Pons (tissue), 1 donor: ENCODE data around the gene OLFM2.
A peak's percentile ranks its signal among the peaks of the same experiment; 100 is the strongest.
"Not testable (repeated sequence)": the region's sequence is repeated elsewhere in the genome, so short reads cannot be mapped to it uniquely, and the experiment has no call there.

Source experiments
- DNase-seq: peaks from one replicate; pipeline ENCODE4 v3.0.0-alpha.2; 2016; ENCODE audit warnings: low spot score

OLFM2 gene

DNA sequence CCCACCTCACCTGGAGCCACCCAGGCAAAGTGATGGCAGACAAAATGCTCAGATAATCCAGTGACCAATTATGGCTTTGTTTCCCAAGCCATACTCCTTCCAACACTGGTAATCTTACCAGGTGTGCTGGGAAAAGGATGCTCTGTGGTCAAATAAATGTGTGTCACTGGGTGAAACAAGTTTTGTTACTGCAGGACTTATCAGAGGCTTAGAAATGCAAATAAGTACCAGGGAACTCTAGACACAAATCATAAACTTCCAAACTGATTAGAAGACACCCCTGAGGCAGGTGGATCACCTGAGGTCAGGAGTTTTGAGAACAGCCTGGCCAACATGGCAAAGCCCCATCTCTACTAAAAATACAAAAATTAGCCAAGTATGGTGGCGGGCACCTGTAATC lies 74.8 kb downstream of the OLFM2 start:
- DNase-seq, result no peak

DNA sequence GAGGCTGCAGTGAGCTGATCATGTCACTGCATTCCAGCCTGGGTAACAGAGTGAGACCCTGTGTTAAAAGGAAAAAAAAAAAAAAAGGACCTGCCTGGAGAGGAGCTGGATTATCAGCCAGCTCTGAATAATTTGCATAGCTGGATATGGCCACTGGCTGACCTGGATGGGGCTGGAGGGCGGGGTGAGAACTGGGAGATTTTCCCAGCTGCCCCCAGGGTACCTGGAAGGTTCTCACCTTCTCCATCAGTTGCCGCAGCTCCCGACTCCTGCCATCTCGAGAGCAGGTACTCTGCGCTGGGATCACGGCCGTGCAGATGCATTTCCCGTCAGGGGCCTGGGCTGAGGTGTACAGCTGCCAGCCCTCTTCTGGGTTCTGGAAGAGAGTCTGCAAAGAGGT lies 75.9 kb downstream of the OLFM2 start:
- no peak for DNase-seq

DNA sequence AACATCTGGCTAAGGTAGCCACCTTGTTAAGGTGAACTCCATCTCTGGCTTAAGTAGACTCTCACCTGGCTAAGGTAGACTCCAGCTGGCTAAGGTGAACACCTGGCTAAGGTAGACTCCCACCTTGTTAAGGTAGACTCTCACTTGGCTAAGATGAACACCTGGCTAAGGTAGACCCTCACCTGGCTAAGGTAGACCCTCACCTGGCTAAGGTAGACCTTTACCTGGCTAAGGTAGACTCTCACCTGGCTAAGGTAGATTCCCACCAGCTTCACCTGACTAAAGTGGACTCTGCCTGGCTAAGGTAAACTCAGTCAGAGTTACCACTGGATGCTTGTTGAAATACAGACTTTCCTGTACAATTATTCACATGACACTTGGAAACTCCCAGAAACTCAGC lies 77.5 kb downstream of the OLFM2 start:
- DNase-seq, result no peak

DNA sequence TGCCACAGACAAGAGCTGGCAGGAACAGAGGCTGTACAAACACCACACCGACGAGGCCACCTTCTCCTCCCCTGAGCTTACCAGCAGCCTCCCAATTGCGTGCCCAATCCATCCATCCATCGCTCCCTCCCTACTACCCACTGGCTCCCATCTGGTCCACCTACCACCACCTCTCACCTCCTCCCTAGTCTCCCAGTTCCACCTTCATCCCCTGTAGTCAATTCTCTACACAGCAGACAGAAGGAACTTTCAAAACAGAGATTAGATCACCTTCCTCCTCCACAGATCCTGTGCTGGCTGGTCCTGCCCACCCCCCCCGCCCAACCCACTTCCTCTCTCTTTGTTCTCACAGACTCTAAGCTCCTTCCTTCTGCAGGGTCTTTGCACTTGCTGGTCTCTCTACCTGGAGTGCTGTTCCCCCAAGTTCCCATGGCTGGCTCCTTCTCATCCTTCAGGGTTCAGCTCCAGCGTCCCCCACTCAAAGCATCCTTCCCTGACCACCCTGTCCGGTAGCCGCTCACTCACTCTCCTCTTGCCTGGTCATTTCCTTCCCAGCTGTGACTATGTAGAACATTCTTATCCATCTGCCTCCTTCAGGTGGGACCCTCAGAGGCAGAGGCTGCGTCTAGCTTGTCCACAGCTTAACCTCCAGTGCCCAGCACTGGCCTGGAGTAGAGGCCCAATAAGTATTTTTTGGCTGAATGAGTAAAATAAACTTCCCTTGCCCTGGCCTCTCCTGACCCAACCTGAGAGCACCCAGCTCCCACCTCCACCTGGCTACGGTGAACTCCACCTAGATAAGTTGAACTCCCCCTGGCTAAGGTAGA lies 78.2 kb downstream of the OLFM2 start:
- DNase-seq, result no peak

DNA sequence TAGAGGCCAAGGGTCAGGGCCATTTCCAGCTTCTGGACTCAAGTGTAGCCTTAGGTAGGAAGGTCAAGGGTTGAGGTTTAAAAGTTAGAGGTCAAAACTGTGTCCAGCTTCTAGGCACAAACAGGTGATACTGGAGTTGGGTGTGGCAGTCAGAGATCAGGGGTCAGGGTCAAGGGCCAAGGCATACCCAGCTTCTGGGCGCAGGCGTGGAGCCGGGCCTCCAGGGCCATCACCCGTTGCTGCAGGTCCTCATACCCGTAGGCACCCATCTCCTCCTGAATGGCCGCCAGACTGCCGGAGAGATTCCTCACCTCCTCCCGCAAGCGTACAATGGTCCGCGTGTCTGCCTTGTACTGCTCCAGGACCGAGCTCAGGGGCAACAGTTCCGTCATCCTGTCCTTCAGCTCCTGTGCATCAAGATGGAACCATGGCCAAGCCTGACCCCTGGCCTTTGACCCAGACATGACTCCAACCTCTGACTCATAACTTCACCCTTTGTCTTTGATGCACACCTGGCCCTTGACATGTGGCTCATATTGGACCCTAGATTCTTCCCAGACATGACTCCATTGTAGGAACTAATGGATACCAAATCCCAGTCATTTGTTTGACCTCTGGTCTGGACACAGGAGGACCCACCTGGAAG lies 79.1 kb downstream of the OLFM2 start:
- DNase-seq, result no peak

DNA sequence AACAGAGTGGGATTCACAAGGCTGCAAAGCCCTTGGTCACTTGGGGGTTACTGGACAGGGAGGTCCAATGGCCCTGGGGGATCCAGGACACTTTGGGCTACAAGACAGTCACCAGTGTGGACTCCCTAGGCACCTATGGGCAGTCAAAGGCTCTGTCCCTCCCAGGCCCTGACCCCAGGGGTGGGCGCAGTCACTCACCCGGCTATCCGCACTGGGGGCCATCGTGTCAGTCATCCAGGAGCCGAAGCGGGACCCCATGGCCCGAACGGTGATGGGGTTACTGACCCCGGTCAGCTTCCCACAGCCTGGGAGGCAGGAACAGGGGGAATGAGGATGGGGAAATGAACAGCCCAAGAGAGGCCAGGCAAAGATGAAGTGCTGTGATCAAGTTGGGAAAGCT lies 79.7 kb downstream of the OLFM2 start:
- DNase-seq, result no peak

DNA sequence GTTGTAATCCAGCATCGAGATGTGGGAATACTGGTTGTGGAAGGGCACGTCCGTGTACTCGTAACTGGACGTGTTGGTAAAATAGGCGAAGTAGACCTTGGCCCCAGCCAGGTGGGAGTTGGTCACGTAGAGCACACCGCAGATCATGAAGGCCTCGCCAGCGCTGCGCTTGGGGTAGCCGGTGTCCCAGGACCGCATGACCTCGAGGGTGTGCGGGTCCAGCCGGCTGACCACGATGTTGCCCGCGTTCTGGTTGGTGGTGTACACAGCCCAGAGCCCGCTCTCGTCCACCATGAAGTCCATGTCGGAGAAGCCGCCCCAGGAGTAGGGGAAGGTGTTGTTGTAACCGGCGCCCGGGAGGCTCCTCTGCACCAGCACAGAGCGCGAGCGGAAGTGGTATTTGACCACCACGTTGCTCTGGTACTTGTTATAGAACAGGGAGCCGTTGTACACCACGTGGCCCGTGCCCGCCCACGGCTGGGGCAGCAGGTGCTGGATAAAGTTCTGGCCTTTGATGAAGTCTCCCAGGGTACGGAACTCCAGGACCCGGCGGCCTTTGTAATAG lies 82.0 kb downstream of the OLFM2 start:
- DNase-seq, result no peak

DNA sequence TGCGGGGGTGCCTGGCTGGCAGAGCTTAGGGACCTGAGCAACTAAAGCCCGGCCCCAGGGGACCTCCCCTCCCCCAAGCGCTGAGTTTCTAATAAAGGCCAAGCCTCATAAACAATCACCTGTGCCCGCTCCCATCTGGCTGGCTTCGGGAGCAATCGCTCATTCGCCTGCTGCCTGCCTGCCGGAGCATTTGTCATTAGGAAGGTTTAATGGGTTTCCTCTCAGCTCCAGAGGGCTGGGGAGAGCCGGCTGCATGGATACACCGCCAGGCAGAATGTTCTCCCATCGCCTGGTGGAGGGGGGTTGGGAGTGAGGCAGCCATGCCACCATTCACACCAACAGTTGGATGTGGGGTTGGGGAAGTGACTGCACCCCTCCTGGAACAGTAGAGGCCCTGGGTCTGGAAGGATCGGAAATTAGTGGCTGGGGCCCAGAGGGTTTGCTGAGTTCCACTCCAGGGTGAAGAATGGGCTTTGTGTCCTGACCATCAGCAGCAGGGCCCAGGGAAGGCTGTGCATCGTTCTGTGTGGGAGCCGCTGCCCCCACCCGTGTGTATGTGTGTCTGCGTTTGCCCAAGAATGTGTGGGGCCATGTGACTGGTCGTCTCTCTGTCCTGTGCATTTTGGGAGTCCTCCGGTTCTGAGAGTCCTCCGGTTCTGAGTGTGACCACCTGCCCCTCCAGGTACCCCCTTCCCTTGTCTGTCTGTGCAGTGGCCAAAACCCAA lies 85.9 kb downstream of the OLFM2 start:
- DNase-seq, result no peak

DNA sequence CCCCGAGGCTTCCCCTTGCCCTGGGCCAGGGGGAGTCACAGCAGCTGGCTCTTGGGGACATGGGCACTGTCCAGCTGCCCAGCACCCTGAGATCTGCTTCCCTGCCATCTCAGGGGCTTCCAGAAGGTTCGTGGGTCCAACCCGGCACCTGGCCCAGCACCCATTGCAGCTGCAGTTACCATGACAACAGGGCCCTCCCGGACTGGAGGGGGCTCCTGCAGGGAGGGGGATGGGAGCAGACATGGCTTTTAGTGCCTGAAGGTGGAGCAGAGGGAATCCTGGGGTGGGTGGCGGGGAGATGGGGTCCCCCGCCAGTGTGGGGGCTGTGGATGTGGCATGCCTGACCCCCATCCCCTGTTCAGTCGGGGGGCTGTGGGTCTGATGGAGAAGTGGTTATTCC lies 86.5 kb downstream of the OLFM2 start:
- DNase-seq, result no peak

DNA sequence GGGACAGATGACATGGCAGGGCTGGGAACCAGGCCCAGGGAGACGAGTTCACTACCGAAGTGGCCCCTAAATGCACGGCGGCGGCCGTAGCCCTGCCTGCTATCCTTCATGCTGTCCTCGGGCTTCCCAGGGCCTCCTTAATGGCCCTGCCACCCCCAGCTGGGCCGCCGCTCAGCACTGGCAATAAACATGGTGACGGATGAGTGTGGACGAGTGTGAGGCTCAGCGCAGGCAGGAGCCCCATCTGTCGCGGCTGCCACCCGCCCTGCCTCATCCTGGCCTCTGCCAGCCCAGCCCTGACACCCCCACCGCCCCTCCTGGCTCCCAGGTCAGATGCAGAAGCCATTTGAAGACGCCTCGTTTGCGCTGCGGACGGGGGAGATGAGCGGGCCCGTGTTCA lies 87.6 kb downstream of the OLFM2 start:
- DNase-seq, result no peak

DNA sequence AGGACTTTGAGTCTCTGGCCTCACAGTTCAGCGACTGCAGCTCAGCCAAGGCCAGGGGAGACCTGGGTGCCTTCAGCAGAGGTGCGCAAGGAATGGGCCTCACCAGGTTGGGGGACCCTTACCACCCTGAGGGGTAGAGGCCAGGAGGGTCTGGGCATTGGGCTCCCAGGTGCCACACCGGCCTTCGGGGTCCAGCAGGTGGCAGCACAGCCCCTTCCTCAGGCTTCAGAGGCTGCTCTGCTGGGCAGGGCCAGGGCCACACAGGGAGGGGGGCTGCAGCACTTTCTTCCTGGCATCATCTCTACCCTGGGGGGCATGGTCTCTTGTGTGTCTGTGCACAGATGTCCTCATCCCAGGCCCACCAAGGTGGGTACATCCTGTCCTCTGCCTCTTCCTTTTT lies 88.3 kb downstream of the OLFM2 start:
- no peak for DNase-seq

DNA sequence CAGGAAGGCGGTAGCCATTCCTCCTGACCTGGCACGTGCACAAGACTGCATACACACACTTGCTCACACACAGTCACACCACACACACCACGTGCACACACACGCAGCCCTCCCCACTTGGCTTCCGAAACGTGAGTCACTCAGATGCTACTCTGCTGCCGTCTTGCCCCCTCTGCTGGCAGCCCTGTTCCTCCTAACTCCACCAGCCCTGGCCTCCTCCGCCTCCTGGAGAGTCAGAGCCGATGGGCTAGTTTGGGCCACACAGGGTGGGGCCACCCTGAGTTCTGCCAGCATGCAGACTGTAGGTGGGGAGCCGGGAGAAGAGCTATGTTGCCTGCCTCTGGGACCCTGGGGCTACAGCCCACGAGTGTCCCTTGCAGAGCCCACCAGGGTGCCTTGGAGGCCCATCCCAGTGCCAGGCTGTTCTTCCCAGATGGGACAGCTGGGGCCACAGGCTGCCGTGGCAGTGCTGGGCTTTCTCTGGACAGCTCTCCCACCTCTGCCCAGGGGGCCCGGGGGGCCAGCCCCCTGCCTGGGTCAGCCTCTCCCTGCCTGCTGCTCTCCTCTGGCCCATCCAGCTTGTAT lies 89.1 kb downstream of the OLFM2 start:
- no peak for DNase-seq

DNA sequence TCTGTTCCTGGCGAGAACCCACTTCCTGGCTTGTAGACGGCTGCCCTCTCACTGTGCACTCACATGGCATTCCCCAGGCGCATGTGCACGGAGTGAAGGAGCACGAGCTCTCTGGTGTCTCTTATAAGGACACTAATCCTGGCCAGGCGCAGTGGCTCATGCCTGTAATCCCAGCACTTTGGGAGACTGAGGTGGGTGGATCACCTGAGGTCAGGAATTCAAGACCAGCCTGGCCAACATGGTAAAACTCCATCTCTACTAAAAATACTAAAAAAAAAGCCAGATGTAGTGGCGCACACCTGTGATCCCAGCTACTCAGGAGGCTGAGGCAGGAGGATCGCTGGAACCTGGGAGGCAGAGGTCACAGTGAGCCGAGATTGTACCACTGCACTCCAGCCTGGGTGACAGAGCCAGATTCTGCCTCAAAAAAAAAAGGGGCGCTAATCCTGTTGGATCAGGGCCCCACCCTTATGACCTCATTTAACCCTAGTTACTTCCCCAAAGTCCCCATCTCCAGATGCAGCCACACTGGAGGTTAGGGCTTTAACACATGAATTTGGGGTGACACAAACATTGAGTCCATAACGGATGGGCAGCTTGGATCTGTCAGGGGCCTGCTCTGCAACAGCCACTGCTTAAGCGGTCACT lies 92.6 kb downstream of the OLFM2 start:
- not testable (repeated sequence) for DNase-seq

DNA sequence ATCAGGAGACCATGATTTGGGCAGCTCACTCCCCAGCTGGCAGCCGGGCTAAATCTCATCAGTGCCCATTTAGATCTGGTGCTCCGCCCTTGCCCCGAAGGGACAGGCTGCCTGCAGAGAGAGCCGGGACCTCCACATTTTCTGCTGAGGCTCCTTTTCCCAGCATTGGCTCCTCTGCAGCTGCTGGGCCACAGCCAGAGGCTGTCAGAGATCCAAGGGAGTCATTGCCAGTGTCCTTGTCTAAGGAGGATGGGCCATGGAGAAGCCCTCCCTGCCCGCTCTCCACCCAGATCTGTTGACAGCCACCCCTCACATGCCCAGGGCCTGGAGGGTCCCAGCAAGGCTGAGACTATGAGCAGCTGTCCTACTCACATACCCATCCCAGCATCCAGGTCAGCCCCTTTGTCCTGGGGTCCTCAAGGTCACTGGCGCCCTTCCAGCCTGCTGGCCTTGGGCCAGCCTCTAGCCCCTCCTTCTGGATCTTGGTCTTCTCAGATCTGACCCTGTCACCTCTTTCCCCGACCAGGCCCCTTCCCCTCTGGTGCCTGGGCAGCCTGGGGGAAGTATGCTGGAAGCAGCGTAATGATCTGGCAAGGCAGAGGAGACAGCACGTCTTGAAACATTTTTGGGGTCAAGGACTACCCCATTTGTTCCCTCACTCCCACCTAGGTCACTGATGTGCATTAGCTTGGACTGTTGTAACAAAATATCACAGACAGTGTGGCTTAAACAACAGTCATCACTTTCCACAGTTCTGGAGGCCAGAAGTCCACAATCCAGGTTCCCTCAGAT lies 93.3 kb downstream of the OLFM2 start:
- no peak for DNase-seq

DNA sequence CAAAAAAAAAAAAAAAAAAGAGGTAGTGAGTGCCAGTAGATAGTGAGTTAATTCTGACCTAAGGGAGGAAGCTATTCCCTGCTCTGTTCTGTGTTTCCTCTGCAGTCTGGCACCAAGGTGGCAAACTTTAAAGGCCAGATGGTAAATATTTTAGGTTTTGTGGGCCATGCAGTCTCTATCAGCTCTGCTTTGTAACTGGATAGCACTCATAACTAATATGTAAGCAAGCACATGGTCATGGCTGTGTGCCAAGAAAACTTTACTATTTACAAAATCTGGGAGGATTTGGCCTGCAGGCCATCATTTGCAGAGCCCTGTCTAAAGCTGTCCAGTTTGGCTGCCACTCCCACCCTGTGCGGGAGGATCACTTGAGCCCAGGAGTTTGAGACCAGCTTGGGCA lies 96.9 kb downstream of the OLFM2 start:
- DNase-seq, result no peak

DNA sequence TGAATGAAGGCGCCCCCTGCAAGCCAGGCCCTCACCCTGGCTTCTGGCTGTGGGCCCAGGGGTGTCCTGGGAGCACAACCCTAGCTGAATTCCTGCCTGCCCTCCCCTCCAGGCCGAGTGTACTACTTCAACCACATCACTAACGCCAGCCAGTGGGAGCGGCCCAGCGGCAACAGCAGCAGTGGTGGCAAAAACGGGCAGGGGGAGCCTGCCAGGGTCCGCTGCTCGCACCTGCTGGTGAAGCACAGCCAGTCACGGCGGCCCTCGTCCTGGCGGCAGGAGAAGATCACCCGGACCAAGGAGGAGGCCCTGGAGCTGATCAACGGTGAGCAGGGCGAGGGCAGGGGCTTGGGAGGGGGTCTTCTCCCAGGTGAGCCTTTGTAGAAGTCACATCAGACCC lies 98.0 kb downstream of the OLFM2 start:
- no peak for DNase-seq

DNA sequence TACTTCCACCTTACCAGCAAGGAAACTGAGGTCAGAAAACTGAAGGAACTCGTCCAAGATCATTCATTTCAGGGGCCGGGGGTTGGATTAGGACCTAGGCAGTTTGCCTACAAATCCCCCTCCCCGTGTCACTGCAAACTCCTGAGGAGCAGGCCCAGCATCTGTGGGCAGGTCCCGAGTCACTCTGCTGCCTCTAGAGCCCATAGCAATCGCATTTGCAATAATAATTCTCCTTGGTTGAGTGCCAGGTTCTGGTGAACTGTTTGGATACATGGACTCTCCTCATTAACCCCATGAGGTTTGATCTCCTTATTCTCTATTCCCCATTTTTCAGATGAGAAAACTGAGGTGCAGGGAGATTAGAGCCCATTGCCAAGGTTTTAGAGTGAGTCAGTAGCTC lies 100.3 kb downstream of the OLFM2 start:
- DNase-seq, result no peak

DNA sequence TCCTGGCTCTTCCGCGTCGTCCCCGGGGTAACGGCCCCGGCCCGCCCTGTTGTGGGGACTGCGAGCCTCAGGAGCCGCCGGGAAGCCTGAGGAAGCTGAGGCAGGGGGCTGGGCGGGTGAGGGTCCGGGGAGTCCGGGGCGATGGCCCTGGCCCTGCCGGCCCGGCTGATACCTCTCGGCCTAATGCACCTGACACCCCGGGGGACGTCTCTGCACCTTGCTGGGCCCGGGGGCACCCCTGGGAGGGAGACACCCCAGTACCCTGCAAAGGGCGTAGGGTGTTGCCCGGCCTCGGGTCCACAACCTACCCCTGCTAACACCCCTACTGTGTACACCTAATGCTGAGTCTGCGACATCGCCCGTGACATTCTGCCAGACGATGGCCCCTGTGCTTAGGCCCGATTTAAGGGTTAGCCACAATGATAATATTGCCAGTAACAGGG lies 100.8 kb downstream of the OLFM2 start:
- DNase-seq, result no peak

DNA sequence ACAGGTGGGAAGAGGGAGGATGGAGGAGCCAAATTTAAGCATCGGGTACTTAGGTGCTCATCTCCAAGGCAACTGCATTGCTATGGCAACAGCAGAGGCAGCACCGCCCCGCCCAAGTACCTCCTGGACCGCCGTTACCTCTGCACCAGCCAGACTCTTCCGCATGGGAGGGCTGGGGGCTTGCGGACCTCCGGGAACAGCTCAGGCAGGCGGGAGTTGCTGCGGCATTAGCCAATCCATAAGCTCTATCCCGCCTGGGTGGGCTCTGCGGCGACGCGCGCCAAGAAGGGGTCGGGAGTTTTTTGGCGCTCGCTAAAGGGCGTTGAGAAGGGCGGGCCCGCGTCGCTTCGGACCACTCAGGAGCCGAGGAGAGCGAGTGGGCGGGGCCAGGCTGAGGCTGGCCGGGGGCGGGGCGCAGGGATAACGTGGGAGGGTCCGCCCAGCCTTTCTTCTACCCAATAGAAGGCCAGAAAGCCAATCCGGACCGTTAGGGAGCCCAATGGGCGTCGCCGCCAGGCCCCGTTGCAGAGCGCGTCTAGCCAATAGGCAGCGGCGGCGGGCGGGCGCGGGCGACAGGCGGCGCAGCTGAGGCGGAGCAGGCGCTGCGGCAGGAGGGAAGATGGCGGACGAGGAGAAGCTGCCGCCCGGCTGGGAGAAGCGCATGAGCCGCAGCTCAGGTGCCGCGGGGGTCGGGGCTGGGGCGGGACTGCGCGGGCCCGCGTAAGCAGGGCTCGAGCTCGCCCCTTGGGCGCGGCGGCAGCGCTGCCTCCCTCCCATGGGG lies 101.4 kb downstream of the OLFM2 start, which contains the start of gene PIN1:
TSS of gene PIN1 (plus strand) at position 593 of the 781 bp plus-strand sequence. CDS start at position 620, 27 bp downstream.
- DNase-seq, result peak; percentile 97

DNA sequence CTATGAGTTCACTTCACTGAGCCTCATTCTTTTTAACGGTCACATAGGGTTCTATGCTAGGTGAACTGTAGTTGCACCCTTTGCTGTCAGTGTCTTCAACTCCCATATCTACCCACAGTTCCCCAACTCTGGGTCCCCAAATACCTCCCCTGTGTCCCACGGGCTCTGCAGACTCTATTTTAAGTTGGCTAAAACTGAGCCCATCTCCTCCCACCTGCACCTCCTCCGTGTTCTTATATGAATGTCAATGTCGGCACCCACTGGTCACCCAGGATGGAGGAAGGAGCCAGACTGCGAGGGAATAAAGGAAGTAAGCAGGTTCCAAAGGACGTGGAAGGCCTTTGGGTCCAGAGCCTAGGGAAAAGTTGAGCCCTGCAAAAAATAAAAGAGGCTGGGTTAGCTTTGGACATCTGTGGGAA lies 102.0 kb downstream of the OLFM2 start:
- no peak for DNase-seq
